SKM-1 (cell line): ENCODE results near the gene ETFRF1.

Source experiments
- DNase-seq: peaks from one replicate; lab custom pipeline; 2025; ENCODE audit not compliant: unreplicated experiment; lab: John Stamatoyannopoulos, UW

Gene ETFRF1

DNA sequence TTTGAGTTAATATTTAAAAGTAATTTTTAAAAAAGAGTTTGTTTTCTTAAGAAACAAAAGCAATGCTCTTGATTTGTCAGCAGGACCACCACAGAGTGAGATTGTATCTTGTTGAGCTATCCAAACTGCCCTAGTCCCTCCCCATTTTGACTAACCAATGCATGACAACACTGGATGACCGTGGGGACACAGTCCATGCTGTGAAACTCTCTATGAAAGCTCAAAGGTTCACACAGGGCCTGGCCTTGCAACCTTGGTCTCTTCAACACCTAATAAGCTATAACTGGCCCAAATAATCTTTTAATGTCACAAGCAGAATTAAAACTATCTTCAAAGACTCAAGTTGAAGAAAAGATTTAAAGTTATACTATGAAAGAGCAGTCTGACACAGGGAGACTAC lies 13.5 kb downstream of the ETFRF1 start:
- no peak for DNase-seq

DNA sequence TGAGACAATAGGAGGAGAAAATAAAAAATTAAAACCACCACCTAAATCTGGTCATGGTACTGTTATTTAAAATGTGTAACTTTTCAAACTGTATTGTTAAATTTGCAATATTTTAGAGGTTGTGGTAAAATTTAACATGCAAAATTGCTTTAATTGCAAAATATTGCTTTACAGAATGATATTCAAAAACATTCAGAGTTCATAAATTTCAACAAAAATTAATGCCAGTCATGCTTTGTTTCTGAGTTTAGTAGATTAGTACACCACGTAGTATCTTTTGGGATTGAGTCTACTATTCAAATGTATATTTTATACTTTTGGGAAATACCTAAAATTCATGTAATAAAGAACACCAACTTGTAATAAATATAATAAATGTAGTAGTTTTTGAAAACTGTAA lies 18.3 kb downstream of the ETFRF1 start:
- no peak for DNase-seq

DNA sequence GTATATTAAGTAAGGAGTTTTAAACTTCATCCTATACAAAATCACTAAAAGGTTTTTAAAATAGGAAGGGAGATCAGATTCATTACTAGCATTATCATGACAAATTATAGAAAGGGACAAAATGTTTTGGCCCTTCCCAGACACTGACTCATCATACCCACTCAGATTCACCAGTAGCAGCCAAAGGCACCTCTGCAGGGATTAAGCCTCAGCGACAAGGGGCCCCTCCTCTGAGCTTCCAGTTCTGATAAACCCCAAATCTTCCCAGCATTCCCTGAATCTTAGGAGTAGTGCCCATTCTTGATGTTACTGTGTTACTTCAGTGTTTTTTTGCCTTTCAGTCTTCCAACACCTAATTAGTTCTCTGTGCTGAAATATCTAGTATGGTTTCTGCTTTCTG lies 41.2 kb downstream of the ETFRF1 start:
- no peak for DNase-seq

DNA sequence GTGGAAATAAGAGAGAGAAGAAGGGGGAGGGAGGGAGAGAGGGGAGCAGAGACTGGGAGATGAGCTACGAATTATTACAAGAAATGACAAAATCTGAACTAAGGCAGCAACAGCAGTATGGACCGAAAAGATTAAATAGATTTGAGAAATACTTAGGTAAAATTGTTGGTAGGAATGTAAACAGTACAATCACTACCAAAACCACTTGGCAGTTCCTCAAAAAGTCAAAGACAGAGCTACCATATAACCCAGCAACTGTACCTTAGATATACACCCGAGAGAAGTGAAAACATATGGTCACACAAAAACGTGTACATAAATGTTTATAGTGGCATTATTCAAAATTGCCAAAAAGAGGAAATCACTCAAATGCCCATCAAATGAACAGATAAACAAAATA lies 41.6 kb downstream of the ETFRF1 start:
- no peak for DNase-seq

DNA sequence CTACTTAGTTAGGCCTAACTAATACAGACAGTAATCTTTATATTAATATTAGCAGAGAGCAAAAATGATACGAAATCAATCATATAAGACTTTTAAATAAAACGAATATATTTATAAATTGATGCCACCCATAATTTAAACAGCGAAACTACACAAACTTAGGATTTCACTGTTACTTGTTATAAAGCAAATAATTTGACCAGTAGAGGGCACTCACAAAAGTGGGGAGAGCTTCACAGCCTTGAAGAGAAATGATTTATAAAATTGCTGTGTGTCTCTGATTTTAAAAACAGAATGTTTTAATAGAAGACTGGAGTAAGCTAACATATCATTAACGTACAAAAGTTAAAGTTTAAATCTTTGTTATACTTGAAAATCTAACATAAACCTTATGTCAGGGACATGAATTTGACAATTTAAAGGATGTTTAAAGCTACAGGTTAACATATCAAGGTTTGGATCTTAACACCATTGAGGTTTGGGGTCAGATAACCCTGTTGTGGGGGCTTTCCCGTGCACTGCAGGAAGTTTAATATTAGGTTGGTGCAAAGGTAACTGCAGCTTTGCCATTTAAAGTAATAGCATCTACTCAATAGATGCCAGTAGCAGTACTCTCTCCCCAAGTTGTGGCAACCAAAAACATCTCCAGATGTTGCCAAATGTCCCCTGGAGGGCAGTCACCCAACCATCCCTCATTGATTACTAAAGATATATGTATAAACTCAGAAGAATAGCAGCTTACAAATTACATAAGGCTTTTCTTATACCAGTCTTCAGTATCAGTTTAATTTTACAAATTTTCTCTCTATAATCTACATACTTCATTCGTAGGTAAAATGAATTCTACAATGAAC lies 46.4 kb downstream of the ETFRF1 start:
- DNase-seq = no peak

DNA sequence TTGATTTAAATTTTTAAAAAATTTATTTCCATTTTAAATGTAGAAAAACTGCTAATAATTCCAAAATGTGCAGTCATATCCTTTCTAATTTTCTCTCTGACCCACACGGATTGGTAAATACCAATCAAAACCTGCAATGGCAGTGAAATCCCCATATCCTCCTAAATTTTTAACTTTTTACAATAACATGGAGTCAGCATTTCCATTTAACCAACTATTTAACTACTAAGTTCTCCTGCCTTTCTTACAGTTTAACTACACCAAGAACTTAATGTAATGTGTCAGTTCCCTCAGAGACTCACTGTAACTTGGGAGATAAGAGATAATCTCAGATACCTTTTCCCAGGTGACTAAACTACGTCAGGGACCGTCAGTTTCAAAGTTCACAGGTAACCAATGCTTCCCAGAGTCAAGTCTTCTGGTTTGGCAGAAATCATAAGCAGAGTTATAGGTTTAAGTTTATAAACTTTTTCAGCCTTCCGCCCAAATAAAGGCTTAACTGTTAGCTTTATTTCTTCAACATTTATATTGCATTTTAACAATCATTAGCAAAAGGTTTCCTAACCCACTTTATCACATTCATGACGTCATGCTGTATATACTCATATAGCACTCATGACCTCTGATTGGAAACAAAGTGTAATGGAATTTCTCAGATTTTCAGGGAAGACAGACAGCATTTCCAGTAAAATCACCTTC lies 48.1 kb downstream of the ETFRF1 start:
- DNase-seq = no peak

DNA sequence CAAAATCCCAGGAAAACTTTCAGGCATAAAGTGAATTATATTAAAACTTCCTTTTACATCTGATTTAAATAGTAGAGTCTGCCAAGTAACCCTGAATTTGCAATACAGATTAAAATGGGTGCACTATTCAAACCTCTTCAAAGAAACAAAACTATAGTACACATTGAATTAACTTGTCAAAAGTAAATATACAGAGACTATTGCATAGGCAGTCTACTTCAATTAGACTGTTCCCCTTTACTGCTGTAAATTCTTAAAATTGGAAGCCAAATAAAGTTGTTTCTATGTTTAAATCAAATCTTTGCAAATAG lies 48.6 kb downstream of the ETFRF1 start:
- DNase-seq = no peak

DNA sequence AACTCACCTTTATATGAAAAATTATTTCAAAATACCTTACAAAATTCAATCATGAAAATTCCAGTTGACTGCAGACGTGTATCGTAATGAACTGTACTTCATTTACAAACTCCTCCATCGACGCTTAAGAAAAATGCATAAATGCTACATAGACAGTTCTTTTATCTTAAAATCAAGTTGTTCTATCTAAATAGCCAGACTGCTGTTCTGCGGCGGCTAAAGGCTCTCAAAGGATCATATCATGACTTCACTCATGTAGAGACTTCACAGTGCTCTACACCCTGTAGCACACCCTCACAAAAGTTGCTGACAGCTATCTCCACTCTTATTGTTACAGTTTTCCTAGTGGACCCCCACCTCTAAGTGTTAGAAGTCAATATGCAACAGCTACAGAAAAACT lies 50.5 kb downstream of the ETFRF1 start:
- no peak for DNase-seq

DNA sequence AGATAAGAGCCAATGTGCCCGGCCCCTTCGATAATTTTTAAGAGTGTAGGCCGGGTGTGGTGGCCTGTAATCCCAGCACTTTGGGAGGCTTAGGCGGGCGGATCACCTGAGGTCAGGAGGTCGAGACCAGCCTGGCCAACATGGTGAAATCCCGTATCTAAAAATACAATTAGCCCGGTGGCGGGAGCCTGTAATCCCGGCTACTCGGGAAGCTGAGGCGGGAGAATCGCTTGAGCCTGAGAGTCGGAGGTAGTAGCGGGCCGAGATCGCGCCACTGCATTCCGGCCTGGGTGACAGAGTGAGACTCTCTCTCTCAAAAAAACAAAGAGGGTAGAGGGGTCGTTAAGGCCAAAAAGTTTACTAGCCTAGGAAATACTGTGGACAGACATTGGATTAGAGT lies 53.1 kb downstream of the ETFRF1 start:
- DNase-seq = no peak

DNA sequence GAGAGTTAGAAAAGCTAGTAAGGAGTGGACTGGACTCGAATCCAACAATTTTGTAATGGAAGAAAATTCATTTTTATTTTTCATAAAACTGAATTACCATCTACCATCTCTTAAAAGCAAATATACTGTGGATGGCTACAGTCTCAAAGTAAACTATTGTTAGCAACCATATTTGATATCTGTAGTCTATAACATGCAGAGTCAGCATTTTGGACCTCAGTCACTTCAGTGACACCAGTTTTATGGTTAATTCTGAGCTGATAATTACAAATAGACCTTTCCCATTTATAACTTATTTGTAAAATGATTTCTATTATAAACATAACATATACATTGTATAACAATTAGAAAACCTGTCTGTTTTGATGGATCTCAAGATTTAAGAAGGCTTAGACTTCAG lies 53.7 kb downstream of the ETFRF1 start:
- no peak for DNase-seq

DNA sequence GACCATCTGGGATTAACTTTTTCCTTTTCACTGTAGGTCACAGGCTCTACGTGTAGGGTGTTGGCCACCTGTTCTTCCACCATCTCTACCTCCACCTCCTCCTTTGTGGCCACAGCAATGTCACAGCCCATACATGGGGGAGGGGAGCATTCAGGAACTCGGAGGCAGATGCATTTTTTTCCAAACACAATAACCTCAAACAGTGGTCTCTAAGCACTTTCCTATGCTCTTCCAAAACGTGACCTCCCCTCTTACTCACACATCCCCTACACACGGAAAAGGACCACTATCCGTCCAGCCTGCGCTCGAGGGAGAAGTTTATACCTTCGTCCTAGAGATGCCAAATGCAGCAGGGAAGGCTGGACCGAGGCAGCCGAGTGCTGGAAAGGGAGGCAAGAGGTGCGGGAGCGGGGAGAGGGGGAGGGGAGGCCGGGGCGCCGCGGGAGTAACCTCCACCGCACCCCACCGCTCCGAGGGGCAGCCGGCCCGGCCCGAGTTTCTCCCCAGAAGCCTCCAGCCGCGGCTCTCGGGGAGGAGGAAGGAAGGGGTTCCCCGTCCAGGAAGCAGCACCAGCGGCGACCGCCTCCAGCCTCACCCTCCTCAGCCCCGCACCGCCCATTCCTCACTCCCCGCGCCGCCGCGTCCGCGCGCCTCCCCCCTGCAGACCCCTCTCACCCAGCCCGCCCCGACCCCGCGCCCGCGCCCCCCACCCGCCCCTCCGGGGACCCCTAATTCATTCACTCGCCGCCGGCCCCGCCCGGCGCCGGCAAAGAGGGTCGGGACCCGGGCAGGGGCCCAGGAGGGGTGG lies 55.1 kb downstream of the ETFRF1 start:
- no peak for DNase-seq

DNA sequence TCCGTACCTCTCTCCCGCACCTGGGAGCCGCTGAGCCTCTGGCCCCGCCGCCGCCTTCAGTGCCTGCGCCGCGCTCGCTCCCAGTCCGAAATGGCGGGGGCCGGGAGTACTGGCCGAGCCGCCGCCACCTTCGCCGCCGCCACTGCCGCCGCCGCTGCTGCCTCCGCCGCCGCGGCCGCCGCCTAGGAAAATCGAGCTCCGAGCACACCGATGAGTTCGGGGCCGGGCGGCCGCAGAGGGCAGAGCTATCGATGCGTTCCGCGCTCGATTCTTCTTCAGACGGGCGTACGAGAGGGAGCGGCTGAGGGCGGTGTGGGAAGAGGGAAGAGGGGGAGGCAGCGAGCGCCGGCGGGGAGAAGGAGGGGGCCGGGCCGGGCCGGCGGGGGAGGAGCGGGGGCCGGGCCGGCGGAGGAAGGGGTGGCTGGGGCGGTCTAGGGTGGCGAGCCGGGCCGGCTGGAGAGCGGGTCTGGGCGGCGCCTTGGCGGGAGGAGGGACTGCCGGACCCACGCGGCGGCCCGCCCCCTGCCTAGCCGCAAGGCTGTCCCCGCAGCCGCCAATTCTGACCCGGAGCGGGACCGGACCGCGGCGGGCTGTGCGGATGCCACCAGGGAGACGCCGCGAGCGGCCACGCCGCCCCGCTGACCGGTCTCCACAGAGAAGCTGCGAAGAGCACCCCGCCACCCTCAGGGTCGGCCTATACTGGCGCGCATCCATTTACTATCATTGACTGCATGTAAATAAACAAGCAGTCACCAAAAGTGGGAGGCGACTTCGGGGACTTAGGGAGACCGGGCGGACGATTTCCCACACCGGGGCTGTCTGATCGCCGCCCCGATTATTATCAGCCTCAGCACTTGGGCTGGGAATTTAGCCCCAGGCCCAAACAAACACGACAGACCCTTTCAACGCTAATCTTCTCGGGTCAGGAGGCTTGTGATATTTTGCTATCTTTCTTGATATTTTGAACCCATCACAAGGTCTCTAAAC lies 56.0 kb downstream of the ETFRF1 start, which contains the start of gene KRAS:
TSS of gene KRAS (minus strand) at position 186 of the 987 bp plus-strand sequence.
- DNase-seq = peak; percentile 26

DNA sequence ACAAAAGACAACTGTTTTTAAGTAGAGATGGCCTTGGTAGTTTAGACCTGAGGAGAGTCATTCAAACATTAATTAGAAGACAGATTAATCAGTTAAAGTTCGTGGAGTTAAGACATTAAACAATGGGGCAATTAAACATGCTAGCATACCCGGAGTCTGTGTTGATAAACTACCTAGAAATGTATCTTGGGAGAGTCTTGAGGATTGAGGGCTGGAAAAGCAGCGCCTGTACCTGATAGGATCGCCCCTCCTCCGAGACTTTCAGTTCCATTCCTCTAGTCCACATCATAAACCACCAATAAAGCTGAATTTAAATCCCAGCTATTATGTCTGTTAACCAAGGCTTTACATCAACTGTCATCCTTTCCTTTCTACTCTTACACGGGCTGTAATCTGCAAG lies 56.7 kb downstream of the ETFRF1 start:
- DNase-seq = no peak

DNA sequence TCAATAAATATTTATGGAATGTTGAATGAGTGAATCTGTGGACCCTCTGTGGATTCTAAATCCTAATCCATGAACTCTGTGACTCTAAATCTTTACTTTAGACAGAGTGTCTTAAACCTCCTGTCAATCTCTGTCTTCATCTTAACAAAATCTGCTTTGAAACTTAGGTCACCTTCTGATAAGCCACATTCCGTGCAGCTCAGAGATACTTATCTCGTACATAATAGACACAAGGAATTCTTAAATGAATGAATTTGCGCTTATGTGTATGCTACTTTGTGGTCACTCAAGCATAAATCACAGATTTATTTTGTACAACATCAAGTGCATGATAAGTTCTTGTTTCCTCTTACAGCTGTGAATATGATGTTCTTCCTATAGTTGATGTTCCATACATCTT lies 57.9 kb downstream of the ETFRF1 start:
- DNase-seq = no peak

DNA sequence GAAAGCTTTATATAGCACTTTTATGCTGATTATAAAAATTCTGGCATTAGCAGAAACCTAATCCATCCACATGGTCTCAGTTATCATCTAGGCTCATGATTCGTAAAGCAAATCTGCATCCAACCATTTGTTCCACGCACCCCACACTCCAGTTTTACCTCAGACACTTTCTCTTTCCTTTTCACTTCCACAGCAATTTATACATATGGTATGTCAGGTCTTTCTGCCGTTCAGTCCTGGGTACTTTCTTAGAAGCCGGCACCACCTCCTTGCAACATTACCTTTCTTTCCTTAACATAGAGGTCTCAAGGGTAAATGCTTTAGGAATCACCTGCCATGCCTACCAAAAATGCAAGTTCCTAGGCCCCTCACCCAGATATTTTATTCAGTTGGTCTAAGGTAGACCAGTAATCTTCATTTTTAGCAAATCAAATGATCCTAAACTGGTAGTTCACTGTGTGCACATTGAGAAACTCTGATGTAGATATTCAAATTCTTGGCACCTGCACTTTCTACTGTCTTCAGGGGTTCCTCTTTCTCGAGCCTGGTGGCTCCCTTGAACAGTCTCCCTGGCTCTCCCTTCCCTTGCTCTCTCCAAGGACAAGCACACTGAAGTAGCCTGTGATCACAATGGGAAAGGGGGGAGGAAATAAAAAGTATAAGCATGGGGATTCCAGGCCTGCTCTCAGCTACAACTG lies 58.5 kb downstream of the ETFRF1 start:
- DNase-seq = no peak

DNA sequence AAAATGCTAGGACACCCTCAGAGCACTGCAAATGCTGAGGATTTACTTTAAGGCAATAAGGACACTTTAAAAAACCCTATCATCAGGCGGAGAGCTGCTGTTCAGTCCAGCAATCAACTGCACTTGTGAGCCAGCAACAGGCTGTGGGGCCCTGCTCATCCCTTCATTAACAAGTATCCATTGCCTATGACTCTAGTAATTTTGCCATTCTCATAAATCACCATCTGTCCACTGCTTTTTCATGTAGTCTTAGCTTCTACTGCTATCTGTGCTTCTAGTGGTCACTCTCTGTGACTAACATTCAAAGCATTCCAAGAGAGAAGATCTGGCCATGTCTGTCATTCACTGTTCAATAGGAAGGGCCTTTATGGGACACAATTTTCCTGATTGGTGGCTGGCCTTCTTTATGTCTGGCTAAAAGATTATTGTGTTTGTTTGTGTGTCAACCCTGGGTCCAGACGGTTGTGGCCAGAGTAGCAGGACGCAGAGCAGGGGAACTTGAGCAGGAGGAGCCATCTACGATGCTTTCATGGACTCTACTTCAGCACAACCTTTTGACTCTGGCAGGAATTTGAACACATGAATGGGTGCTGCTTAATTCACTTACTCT lies 59.3 kb downstream of the ETFRF1 start:
- no peak for DNase-seq
